OCI-LY7 (cell line): ENCODE measurements around the gene GAS2L2. TPM values are rescaled to one million over a fixed set of nuclear protein-coding genes. Genes with fewer than 3 reads are reported as not detected.

ENCODE experiments used
- BruUV-seq: library from RNA; stranded (reverse); fragments of 400-500 nt; replicated peaks from 2 replicates; lab custom pipeline; 2021; lab: Mats Ljungman, UMichigan
- CTCF ChIA-PET: fragments of 300-600 bp; sonication (Branson Sonifier 250); formaldehyde crosslinking; loops from one replicate; lab custom pipeline; 2022; ENCODE audit warnings: antibody characterized with exemption; ENCODE audit not compliant: unreplicated experiment; lab: Charles Lee
- POLR2A ChIA-PET: fragments of 300-600 bp; sonication (Branson Sonifier 250); formaldehyde crosslinking; loops from one replicate; lab custom pipeline; 2022; ENCODE audit warnings: antibody characterized with exemption; lab: Charles Lee
- DNase-seq: peaks from one replicate; pipeline ENCODE4 v3.0.0-alpha.2; 2015; ENCODE audit warnings: low spot score
- H2AFZ ChIP-seq: fragments of 200-600 bp; sonication (generic), shearing (Covaris generic); 2 replicates; pipeline ENCODE4 v1.6.1; 2014; ENCODE audit warnings: mild to moderate bottlenecking, antibody characterized with exemption, low read length, moderate library complexity
- H3K27ac ChIP-seq: fragments of 200-600 bp; sonication (generic); 2 replicates; pipeline ENCODE4 v1.5.1; 2014; ENCODE audit warnings: mixed run types, low read depth, mild to moderate bottlenecking, moderate library complexity, low read length, inconsistent platforms; ENCODE audit not compliant: poor library complexity, severe bottlenecking
- H3K36me3 ChIP-seq: fragments of 200-600 bp; sonication (generic); 2 replicates; pipeline ENCODE4 v1.6.1; 2014; ENCODE audit warnings: mild to moderate bottlenecking, antibody characterized with exemption, low read length, moderate library complexity, mixed read lengths; ENCODE audit not compliant: insufficient read depth
- H3K4me1 ChIP-seq: fragments of 200-600 bp; sonication (generic); 2 replicates; pipeline ENCODE4 v1.5.1; 2014; ENCODE audit warnings: mild to moderate bottlenecking, low read length; ENCODE audit not compliant: insufficient read depth, poor library complexity, severe bottlenecking
- H3K4me2 ChIP-seq: fragments of 200-600 bp; sonication (generic); 2 replicates; pipeline ENCODE4 v1.6.1; 2014; ENCODE audit warnings: mild to moderate bottlenecking, low read length
- H3K4me3 ChIP-seq: fragments of 200-600 bp; sonication (generic); 2 replicates; pipeline ENCODE4 v1.5.1; 2014; ENCODE audit warnings: mild to moderate bottlenecking, low read depth, low read length; ENCODE audit not compliant: poor library complexity, severe bottlenecking
- H3K79me2 ChIP-seq: fragments of 200-600 bp; sonication (generic); 2 replicates; pipeline ENCODE4 v1.6.1; 2016; ENCODE audit warnings: low read depth, mild to moderate bottlenecking, low read length, moderate library complexity, mixed read lengths; ENCODE audit not compliant: insufficient read depth
- H3K9me2 ChIP-seq: fragments of 200-600 bp; sonication (generic); 2 replicates; pipeline ENCODE4 v1.6.1; 2016; ENCODE audit warnings: mild to moderate bottlenecking, low read length, mixed read lengths; ENCODE audit not compliant: insufficient read depth
- H3K9me3 ChIP-seq: fragments of 200-600 bp; sonication (generic); 2 replicates; pipeline ENCODE4 v1.6.1; 2014; ENCODE audit warnings: mild to moderate bottlenecking, mixed run types, low read length, mixed read lengths
- H4K20me1 ChIP-seq: fragments of 200-600 bp; sonication (generic); 2 replicates; pipeline ENCODE4 v1.6.1; 2014; ENCODE audit warnings: mild to moderate bottlenecking, antibody characterized with exemption, low read length, moderate library complexity, mixed read lengths; ENCODE audit not compliant: insufficient read depth
- EZH2phosphoT487 ChIP-seq: fragments of 200-600 bp; sonication (generic); IDR thresholded peaks from 2 replicates; pipeline ENCODE4 v1.6.1; 2018; ENCODE audit warnings: low read depth, borderline replicate concordance, mild to moderate bottlenecking, mixed run types, antibody characterized with exemption, low read length, moderate library complexity, mixed read lengths
- intact Hi-C: fragments of 100-400 bp; cut with micrococcal nuclease; formaldehyde crosslinking; loops from one replicate; pipeline ENCODE4 v1.10.0; 2022; ENCODE audit not compliant: unreplicated experiment
- total RNA-seq, 2 experiments: library from RNA; depleted of rRNA in 1 of 2; stranded (reverse); fragments of >200 nt in 1 of 2; shearing (Covaris generic) in 1 of 2; gene quantifications; 2 replicates each; pipeline ENCODE4 v1.2.3, GENCODE V29; 2014 to 2022
- TF ChIP-seq, protein P1 (sequence below): fragments of 200-600 bp; sonication (generic); conservative IDR thresholded peaks from 2 replicates; pipeline ENCODE4 v1.5.1; 2014; ENCODE audit warnings: mild to moderate bottlenecking, antibody characterized with exemption, low read length, moderate library complexity, mixed read lengths

The GAS2L2 gene
- total RNA-seq, 2 experiments from 2014 or later = 0.21 TPM; not detected in 1

GRCh38 chr17:35796942-35797341 lies 43.9 kb upstream of the GAS2L2 start:
- Histone ChIP-seq H3K9me3 (no peaks in the 10 kb centered on the region), H2AFZ (no peak overlapping the region), H3K79me2 (no peaks in the 10 kb centered on the region), H3K4me1 (peaks cover 9% of the 10 kb centered on the region), H3K4me3 (no peak overlapping the region), H3K4me2 (no peak overlapping the region), H3K9me2 (no peaks in the 10 kb centered on the region), H3K27ac (no peak overlapping the region), H3K36me3 (no peaks in the 10 kb centered on the region), H4K20me1 (no peaks in the 10 kb centered on the region)
- intact Hi-C loops = no loop called here
- no peak for DNase-seq
- BruUV-seq = no TSS peak
- ChIA-PET CTCF (no interaction called here), POLR2A (no interaction called here)
- no peak for TF ChIP-seq EZH2phosphoT487
- TF ChIP-seq, protein P1, sequence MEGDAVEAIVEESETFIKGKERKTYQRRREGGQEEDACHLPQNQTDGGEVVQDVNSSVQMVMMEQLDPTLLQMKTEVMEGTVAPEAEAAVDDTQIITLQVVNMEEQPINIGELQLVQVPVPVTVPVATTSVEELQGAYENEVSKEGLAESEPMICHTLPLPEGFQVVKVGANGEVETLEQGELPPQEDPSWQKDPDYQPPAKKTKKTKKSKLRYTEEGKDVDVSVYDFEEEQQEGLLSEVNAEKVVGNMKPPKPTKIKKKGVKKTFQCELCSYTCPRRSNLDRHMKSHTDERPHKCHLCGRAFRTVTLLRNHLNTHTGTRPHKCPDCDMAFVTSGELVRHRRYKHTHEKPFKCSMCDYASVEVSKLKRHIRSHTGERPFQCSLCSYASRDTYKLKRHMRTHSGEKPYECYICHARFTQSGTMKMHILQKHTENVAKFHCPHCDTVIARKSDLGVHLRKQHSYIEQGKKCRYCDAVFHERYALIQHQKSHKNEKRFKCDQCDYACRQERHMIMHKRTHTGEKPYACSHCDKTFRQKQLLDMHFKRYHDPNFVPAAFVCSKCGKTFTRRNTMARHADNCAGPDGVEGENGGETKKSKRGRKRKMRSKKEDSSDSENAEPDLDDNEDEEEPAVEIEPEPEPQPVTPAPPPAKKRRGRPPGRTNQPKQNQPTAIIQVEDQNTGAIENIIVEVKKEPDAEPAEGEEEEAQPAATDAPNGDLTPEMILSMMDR = no peak

GRCh38 chr17:35795871-35796265 lies 42.8 kb upstream of the GAS2L2 start:
- no peaks in the 10 kb centered on the region for H4K20me1 ChIP-seq
- ChIA-PET CTCF (no interaction called here), POLR2A (no interaction called here)
- no peak overlapping the region for H3K27ac ChIP-seq
- no peak for DNase-seq
- intact Hi-C loops = no loop called here
- no peaks in the 10 kb centered on the region for H3K9me3 ChIP-seq
- TF ChIP-seq, protein P1 = no peak
- TF ChIP-seq EZH2phosphoT487 = no peak
- H3K79me2 ChIP-seq = no peaks in the 10 kb centered on the region
- no peak overlapping the region for H3K4me2 ChIP-seq
- BruUV-seq = no TSS peak
- no peaks in the 10 kb centered on the region for H3K36me3 ChIP-seq
- H2AFZ ChIP-seq = no peak overlapping the region
- no peaks in the 10 kb centered on the region for H3K4me1 ChIP-seq
- H3K9me2 ChIP-seq = no peaks in the 10 kb centered on the region
- no peak overlapping the region for H3K4me3 ChIP-seq

GRCh38 chr17:35795007-35795870 lies 42.2 kb upstream of the GAS2L2 start, which contains the start of gene MMP28:
TSS of gene MMP28 (minus strand) at chr17:35795641. CDS start at chr17:35795377, 264 bp downstream.
- CTCF ChIA-PET = no interaction called here
- no peaks in the 10 kb centered on the region for H3K4me1 ChIP-seq
- no peaks in the 10 kb centered on the region for H3K9me3 ChIP-seq
- H3K4me3 ChIP-seq = no peak within 1 kb of the TSS
- H3K27ac ChIP-seq = no peak within 1 kb of the TSS
- BruUV-seq = no TSS peak
- no peaks in the 10 kb centered on the region for H3K79me2 ChIP-seq
- DNase-seq = no peak
- no peaks in the 10 kb centered on the region for H4K20me1 ChIP-seq
- TF ChIP-seq, protein P1 = no peak
- TF ChIP-seq EZH2phosphoT487 = 0 out of 2 replicates have a peak, but pooled peaks have one; percentile 19
- no peaks in the 10 kb centered on the region for H3K36me3 ChIP-seq
- POLR2A ChIA-PET = no interaction called here
- H2AFZ ChIP-seq = no peak within 1 kb of the TSS
- intact Hi-C loops = no loop called here
- H3K9me2 ChIP-seq = no peaks in the 10 kb centered on the region
- H3K4me2 ChIP-seq = no peak within 1 kb of the TSS
